KOPT-K1 (cell line): ENCODE data around the gene ABCF2.

ENCODE experiments used
- H3K27ac ChIP-seq: fragments of 200-600 bp; sonication (generic); 2 replicates; pipeline ENCODE4 v1.5.1; 2016; ENCODE audit warnings: antibody characterized with exemption, mild to moderate bottlenecking, low read depth, low read length; ENCODE audit not compliant: poor library complexity, severe bottlenecking
- H3K36me3 ChIP-seq: fragments of 200-600 bp; sonication (generic); 2 replicates; pipeline ENCODE4 v1.5.1; 2017; ENCODE audit warnings: antibody characterized with exemption, mild to moderate bottlenecking, low read length, moderate library complexity; ENCODE audit not compliant: insufficient read depth
- H3K9me3 ChIP-seq: fragments of 200-600 bp; sonication (generic); 2 replicates; pipeline ENCODE4 v1.5.1; 2017; ENCODE audit warnings: antibody characterized with exemption, low read length, mild to moderate bottlenecking; ENCODE audit not compliant: insufficient read depth, poor library complexity, severe bottlenecking

The ABCF2 gene

DNA sequence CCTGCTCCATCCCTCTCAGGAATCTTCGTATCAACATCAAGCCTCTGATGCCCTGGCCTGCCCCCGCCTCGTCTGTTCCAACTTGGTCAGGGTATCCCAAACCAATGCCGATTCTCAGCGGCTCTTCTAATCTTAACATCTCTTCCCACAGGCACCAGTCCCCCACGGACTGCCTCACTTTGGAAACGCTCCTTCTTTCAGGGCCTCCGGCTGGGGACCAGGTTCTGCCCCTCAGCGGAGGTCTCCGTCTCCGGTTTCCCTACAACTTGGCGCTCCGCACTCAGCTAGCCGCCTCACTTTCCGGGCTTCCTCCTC is 488 bp downstream of the ABCF2 start:
- no peaks in the 10 kb centered on the region for H3K9me3 ChIP-seq
- peak overlapping the region; percentile 68 for H3K27ac ChIP-seq

DNA sequence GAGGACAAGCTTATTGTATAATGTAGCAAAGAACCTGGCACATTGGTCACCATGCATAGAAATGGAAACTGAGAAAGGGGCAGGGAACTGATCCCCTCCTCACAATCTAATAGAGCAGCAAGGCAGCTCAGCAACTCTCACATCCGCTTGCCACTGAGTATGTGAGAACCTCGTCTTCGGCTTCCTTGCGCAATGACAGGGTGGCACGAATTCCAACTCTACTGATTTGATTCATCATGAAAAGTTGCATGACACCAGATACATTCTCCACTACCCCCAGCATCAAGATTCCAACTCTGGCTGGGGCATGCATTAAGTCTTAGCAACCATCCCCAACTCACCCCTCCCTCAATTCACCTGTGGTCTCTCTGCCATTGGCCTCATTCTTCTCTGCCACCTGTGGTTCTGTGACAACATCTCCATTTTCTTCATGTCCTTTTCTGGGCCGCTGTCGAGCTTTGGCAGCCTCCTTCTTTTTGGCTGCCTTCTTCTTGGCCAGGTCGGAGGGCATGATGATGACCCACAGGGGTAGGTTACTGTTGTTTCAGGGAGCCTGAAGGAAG is 976 bp downstream of the ABCF2 start:
- H3K36me3 ChIP-seq = peaks cover 49% of the 10 kb centered on the region
- H3K9me3 ChIP-seq = no peaks in the 10 kb centered on the region
- peak overlapping the region; percentile 68 for H3K27ac ChIP-seq

More for the DNA sequence above, 488 bp downstream of the ABCF2 start:
- peaks cover 45% of the 10 kb centered on the region for H3K36me3 ChIP-seq

DNA sequence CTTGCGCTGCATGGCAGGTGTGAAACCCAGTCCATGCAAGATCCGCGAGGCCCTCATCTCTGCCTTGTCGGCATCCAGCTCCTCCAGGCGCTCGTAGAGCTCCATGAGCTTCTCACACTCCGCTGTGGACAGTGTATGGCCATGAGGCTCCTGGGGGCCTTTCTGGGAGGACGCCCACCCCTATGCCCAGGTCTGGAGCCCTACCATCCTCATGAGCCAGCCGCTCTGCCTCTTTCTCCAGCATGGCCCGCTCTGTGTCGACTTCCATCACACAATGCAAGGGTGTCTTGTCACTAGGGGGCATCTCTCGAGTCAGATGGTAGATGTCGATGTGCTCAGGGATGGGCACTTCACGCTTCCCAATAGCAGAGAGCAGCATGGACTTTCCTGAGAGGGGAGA is 3.3 kb downstream of the ABCF2 start:
- H3K9me3 ChIP-seq = no peaks in the 10 kb centered on the region
- peaks cover 72% of the 10 kb centered on the region for H3K36me3 ChIP-seq
- no peak overlapping the region for H3K27ac ChIP-seq

DNA sequence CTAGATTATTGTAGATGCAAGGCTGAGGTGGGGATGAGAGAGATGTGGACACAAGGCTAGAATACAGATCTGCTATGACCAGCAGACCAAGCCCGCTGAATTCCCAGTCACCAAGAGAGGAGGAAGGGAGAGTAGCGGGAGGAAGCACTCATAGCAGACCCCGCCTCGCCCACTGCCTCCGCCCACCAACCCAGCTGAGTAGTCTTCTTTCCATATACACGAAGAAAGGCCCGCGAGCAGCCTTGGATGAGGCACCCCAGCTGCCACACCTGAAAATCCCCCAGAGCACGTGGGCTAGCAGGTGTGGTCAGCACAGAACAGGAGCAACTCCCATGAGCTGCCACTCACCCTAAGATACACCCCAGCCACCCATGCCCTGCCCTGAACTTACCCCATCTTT is 8.8 kb downstream of the ABCF2 start:
- Histone ChIP-seq H3K27ac (no peak overlapping the region), H3K9me3 (no peaks in the 10 kb centered on the region), H3K36me3 (peaks cover 99% of the 10 kb centered on the region)

DNA sequence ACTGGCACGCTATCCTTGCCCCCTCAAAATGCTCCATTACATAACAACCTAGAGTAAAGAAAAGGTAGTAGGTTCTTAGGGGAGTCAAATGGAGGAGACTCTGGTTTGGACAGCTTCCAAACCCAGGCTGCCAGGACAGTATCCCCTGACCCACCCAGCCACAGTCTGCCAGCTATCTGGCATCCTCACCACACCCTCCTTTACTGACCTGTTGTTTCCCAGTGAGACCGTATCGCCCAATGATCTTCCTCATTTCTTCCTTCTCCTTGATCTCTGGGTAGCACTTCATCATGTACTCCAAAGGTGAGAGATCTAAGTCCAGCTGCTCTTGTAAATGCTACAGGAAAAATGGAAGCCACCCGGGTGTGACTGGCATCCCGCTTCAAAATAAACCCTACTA is 11.6 kb downstream of the ABCF2 start:
- H3K27ac ChIP-seq = no peak overlapping the region
- no peaks in the 10 kb centered on the region for H3K9me3 ChIP-seq
- H3K36me3 ChIP-seq = peaks cover 89% of the 10 kb centered on the region

DNA sequence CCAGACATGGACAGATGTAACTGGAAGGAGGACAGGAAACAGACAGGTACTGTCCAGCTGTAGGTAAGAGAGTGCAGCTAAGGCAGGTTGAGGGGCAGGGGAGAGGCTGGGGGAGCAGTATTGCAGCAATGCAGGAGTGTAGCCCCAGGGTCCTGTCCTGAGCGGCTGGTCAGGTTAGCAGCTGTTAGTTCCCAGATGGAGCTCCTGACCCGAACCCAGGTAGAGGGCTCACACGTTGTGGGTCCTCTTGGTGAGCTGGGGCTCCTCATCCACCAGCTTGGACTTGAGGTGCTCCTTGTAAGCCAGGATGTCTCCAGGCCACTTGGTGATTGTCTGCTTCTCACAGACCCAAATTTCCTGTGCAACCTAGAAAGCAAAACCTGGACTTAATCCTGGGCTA is 13.2 kb downstream of the ABCF2 start:
- H3K36me3 ChIP-seq = peaks cover 74% of the 10 kb centered on the region
- no peaks in the 10 kb centered on the region for H3K9me3 ChIP-seq
- no peak overlapping the region for H3K27ac ChIP-seq

DNA sequence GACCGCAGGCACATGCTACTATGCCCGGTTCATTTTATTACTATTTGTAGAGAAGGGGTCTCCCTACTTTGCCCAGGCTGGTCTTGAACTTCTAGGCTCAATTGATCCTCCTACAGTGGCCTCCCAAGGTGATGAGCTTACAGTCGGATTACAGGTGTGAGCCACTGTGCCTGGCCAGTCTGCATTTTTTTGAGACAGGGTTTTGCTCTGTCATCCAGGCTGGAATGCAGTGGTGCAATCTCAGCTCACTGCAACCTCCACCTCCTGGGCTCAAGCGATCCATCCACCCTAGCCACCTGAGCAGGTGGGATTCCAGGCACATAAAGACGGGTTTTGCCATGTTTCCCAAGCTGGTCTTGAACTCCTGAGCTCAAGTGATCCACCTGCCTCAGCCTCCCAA is 14.4 kb downstream of the ABCF2 start:
- Histone ChIP-seq H3K27ac (no peak overlapping the region), H3K36me3 (peaks cover 62% of the 10 kb centered on the region), H3K9me3 (no peaks in the 10 kb centered on the region)

DNA sequence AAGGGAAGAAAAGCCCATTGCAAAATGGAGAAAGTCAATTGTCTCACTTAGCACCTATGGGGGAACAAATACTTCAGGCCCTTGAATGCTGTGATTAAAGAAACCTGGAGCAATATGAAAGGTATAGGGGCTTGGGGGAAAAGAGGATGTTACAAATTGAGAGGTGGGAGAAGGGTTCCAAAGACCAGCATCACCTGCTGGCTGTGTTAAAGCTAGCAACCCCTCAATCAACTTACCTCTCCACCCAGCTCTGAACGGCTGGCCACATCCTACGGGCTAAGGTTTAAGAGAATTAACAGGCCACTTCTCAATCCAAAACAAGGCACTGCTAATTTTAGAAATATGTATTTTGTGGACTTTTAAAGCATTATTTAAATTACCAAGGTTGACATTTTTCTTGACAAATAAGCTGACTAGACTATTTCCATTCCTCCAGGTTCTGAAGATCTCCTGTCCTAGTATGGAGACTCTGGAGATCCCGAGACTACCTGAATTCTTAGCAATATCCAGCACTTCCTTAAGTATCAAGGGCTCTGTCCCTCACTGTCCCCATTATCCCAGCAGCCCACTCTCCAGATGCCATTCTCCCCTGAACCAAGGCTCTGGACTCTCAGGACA is 15.7 kb downstream of the ABCF2 start:
- H3K27ac ChIP-seq = no peak overlapping the region
- peaks cover 48% of the 10 kb centered on the region for H3K36me3 ChIP-seq
- no peaks in the 10 kb centered on the region for H3K9me3 ChIP-seq

DNA sequence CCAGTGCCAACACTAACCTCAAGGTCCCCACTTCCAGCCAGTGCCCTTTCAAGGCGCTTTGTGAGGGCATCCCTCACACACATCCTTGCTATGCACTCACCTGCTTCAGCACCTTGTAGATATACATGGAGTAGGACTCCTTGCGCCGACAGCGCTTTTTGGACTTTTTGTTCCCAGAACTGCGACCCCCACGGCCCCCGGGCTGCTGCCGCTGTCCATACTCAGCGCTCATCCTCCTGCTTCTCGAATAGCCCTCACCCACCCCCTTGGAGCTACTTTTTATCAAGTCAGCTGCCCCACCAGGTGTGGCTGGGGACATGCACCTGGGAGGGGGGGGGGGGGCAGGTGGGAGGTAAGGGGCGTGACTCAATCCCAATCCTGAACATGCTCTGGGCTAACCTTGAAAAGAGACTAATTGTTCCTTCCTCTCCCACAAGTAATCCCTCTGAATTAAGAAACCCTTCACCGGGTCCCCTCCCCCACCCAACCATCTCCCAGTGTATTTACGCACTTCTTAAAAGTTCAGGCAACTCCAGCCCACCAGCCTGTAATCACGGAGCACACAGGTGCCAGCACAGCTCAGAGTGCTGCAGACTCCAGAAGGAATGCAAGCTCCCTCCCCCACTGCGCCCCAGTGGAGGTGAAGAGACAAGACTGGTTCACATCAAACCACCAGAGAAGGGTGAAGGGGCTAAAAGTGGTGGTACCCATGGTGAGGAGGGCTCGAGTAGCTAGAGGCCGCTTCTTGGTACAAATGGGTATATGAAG is 16.7 kb downstream of the ABCF2 start, which contains the start of gene H2BK1:
Gene H2BK1, minus strand, starts transcription at position 402 of the 768 bp plus-strand sequence. Its CDS starts 170 bp downstream, at position 232.
- Histone ChIP-seq H3K9me3 (no peaks in the 10 kb centered on the region), H3K27ac (no peak within 1 kb of the TSS), H3K36me3 (peaks cover 38% of the 10 kb centered on the region)

DNA sequence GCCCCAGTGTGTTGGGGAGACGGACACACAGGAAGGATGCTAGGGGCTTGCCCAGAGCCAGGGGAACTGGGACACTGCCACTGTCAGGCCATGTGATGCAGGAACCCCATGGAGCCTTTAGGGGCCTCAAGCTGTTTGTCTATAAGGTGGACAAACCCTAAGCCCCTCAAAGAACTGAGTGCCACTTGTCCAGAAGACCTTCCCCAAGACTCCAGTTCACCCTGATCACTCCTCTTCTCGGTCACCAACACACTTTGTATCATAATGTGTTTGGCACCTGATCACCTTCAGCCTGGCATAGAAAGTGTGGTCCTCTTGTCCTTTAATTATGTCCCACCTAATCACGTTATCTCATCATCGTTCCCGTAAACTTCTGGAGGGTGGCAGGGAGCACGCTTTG is 17.4 kb downstream of the ABCF2 start:
- H3K9me3 ChIP-seq = no peaks in the 10 kb centered on the region
- H3K36me3 ChIP-seq = peaks cover 31% of the 10 kb centered on the region
- H3K27ac ChIP-seq = no peak overlapping the region

DNA sequence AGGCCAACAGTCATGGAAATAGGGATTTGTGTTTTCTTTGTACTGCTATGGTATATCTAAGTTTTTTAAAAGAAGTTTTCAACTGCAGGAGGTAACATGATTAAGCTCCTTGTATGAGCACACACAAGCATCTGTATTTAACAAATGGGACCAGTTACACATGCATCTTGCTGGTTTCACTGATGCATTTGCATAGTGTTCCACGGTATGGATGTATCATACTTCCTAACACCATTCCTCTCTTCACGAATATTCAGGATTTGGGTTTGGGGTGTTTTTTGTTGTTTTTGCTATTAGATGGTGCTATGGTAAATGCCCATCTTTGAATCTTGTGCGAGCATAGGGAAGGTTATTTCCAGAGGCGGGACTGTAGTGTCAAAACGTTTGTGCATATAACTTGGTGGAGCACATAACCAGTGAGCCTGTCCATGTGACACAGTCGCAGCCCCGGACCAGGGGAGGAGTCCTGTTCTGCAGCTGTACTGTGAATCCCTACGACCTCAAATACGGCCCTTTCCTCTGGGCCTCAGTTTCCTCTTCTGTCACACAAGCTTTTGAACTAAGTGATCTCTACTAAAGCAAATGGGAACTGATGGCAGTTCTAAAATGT is 18.6 kb downstream of the ABCF2 start:
- peaks cover 19% of the 10 kb centered on the region for H3K36me3 ChIP-seq
- no peaks in the 10 kb centered on the region for H3K9me3 ChIP-seq
- no peak overlapping the region for H3K27ac ChIP-seq

DNA sequence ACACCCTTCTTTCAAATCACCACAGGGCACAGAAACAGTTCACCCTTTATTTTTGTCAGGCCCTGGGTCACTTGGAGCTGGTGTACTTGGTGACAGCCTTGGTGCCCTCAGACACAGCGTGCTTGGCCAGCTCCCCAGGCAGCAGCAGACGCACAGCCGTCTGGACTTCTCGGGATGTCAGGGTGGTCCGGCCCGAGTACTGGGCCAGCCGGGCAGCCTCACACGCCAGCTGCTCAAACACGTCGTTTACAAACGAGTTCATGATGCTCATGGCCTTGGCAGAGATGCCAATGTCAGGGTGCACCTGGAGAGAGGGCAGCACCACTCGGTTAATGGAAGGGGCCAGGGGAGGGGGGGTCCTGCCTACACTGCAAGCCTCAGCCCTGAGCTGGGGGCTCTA is 19.2 kb downstream of the ABCF2 start:
- Histone ChIP-seq H3K9me3 (no peaks in the 10 kb centered on the region), H3K27ac (peak overlapping the region; percentile 26), H3K36me3 (peaks cover 13% of the 10 kb centered on the region)

DNA sequence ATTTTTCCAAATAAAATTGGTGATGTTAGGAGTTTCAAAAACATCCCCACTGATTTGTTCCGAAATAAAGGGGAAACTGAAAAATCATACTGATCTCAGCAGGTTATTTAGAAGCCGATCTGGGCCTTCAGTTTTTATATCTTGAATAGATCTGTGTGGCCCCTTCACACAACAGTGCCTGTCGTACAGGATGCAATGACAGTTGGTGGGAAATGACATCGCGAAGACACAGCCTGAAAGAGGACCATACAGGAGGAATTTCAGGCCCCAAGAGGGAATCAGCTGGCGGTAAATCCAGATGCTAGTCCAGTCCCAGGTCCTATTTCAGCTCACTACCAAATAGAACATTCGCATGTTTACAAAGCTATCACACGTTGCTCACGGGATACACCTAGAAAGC is 19.7 kb downstream of the ABCF2 start:
- H3K36me3 ChIP-seq = peaks cover 8% of the 10 kb centered on the region; the same call in 1 of the 2 replicates
- no peaks in the 10 kb centered on the region for H3K9me3 ChIP-seq

DNA sequence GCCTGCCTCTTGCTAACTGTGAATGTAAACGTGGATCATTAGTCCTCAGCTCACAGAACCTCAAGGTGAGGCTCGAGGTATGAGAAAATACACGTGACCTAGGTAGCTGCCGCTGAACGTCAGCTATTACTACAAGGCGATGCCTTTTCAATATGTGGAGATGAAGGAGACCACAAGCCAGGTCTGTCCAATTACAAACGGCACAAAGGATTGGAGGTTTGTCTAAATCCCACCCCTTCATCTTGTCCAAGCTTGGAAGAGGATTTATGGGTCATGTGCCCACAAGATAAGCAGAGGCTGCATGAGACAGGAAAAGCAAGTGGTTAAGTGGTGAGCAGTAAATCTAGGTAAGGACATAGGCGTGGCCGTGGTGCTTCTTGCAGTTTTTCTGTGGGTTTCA is 20.1 kb downstream of the ABCF2 start:
- Histone ChIP-seq H3K27ac (peak overlapping the region; percentile 26), H3K36me3 (peaks cover 4% of the 10 kb centered on the region; the same call in 1 of the 2 replicates), H3K9me3 (no peaks in the 10 kb centered on the region)

More for the DNA sequence above, 19.7 kb downstream of the ABCF2 start:
- peak overlapping the region; percentile 26 for H3K27ac ChIP-seq

DNA sequence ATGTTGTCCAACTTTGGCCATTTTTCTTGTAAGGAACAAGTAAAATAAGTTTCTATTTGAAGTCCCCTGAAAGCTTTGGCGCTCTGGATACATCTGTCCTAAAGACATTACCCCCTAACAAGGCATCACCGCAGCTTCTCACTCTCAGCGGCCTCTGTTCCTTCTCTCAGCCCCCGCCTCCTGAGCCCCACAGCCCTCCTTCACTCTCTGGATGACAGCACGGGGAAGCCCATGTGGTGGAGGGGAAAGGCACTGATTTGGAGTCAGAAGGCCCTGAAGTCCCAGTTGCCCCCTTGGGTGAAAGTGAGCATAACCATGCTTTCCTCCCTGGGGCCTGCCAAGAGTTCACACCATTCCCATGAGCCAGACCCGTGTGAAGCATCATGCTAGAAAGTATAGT is 21.3 kb downstream of the ABCF2 start:
- H3K9me3 ChIP-seq = no peaks in the 10 kb centered on the region
- H3K27ac ChIP-seq = no peak overlapping the region
- no peaks in the 10 kb centered on the region for H3K36me3 ChIP-seq
